ENCODE data around the gene GRIP2.

Gene GRIP2

GRCh38 chr3:14466179-14466903 is 73.8 kb downstream of the GRIP2 start:
- Histone ChIP-seq H3K4me3 (ENCODE audit: low read depth, low read length) (no peak overlapping the region), H3K36me3 (ENCODE audit: control insufficient read depth, insufficient read depth, low read length) (no peaks in the 10 kb centered on the region), H3K79me2 (no peaks in the 10 kb centered on the region), H3K9me3 (ENCODE audit: control insufficient read depth, low read length) (no peaks in the 10 kb centered on the region), H2AFZ (no peak overlapping the region), H3K4me2 (ENCODE audit: low read length) (no peak overlapping the region), H3K4me1 (no peaks in the 10 kb centered on the region), H3K27me3 (ENCODE audit: control insufficient read depth, insufficient read depth, low read length) (no peaks in the 10 kb centered on the region), H3K9ac (no peak overlapping the region), H3K27ac (no peak overlapping the region)
- no peak for TF ChIP-seq CTCF (IDR thresholded peaks at IDR 0.05)

- H3K4me2 ChIP-seq (ENCODE audit: low read length), result no peak overlapping the region
- no peaks in the 10 kb centered on the region for H3K4me1 ChIP-seq
- H3K79me2 ChIP-seq, result no peaks in the 10 kb centered on the region
- no peak for TF ChIP-seq CTCF (IDR thresholded peaks at IDR 0.05)
- H3K36me3 ChIP-seq (ENCODE audit: control insufficient read depth, insufficient read depth, low read length), result no peaks in the 10 kb centered on the region
- no peak overlapping the region for H3K27ac ChIP-seq
- no peak overlapping the region for H3K4me3 ChIP-seq (ENCODE audit: low read depth, low read length)
- H3K9me3 ChIP-seq (ENCODE audit: control insufficient read depth, low read length), result no peaks in the 10 kb centered on the region
- H3K27me3 ChIP-seq (ENCODE audit: control insufficient read depth, insufficient read depth, low read length), result no peaks in the 10 kb centered on the region
- no peak overlapping the region for H3K9ac ChIP-seq
- H2AFZ ChIP-seq, result no peak overlapping the region
Measured at GRCh38 chr3:14465425-14465824, 74.7 kb downstream of the GRIP2 start.

GRCh38 chr3:14464521-14464920 is 75.6 kb downstream of the GRIP2 start:
- Histone ChIP-seq H3K9me3 (ENCODE audit: control insufficient read depth, low read length) (no peaks in the 10 kb centered on the region), H3K4me3 (ENCODE audit: low read depth, low read length) (no peak overlapping the region), H3K36me3 (ENCODE audit: control insufficient read depth, insufficient read depth, low read length) (no peaks in the 10 kb centered on the region), H3K4me1 (no peaks in the 10 kb centered on the region), H3K9ac (no peak overlapping the region), H3K27ac (no peak overlapping the region), H3K79me2 (no peaks in the 10 kb centered on the region), H2AFZ (no peak overlapping the region), H3K4me2 (ENCODE audit: low read length) (no peak overlapping the region), H3K27me3 (ENCODE audit: control insufficient read depth, insufficient read depth, low read length) (no peaks in the 10 kb centered on the region)
- TF ChIP-seq CTCF (IDR thresholded peaks at IDR 0.05), result no peak

- no peaks in the 10 kb centered on the region for H3K36me3 ChIP-seq (ENCODE audit: control insufficient read depth, insufficient read depth, low read length)
- no peak overlapping the region for H2AFZ ChIP-seq
- H3K27me3 ChIP-seq (ENCODE audit: control insufficient read depth, insufficient read depth, low read length), result no peaks in the 10 kb centered on the region
- H3K4me1 ChIP-seq, result no peaks in the 10 kb centered on the region
- H3K4me2 ChIP-seq (ENCODE audit: low read length), result no peak overlapping the region
- H3K9ac ChIP-seq, result no peak overlapping the region
- no peak overlapping the region for H3K27ac ChIP-seq
- H3K9me3 ChIP-seq (ENCODE audit: control insufficient read depth, low read length), result no peaks in the 10 kb centered on the region
- TF ChIP-seq CTCF (IDR thresholded peaks at IDR 0.05), result no peak
- H3K79me2 ChIP-seq, result no peaks in the 10 kb centered on the region
- H3K4me3 ChIP-seq (ENCODE audit: low read depth, low read length), result no peak overlapping the region
Measured at GRCh38 chr3:14464141-14464465, 76.0 kb downstream of the GRIP2 start.
